ENCODE data around the gene BCR. TPM values are rescaled to one million over a fixed set of nuclear protein-coding genes. Genes with fewer than 3 reads are reported as not detected.
A peak's percentile ranks its signal among the peaks of the same experiment; 100 is the strongest.

The BCR gene
- total and polyA plus RNA-seq, 2 of the 13 experiments (the other 11 are each of a cell fraction or from before 2014, with no cell fraction given), result 19.9 to 33.6 TPM

GRCh38 chr22:23215294-23216241 lies 35.3 kb downstream of the BCR start:
- H3K4me2 ChIP-seq (ENCODE audit: low read depth, low read length), result peak overlapping the region; percentile 75; the same call in 1 of the 2 replicates
- H3K27ac ChIP-seq (ENCODE audit: extremely low read length, insufficient read depth, low read length), result peak overlapping the region; percentile 73
- H3K79me2 ChIP-seq (ENCODE audit: insufficient read depth, low read length), result peaks cover 85% of the 10 kb centered on the region
- H3K9me3 ChIP-seq (ENCODE audit: low read length), result no peaks in the 10 kb centered on the region
- peaks cover 41% of the 10 kb centered on the region for H4K20me1 ChIP-seq (ENCODE audit: insufficient read depth, low read length)
- no peak overlapping the region for H3K4me3 ChIP-seq (replicated peaks in 1 of 3; ENCODE audit: insufficient read depth in 1 of 3, low read depth in 2 of 3, low read length in 3 of 3)
- CTCF ChIA-PET (ENCODE audit: low intra/inter-chr PET ratio, low total read pairs), result no interaction called here
- WGBS (ENCODE audit: low lambda C conversion rate), result 94% methylated on average over 9 of the region's 12 CpGs
- no peaks in the 10 kb centered on the region for H3K27me3 ChIP-seq (ENCODE audit: control insufficient read depth in 1 of 2, insufficient read depth in 2 of 2, low read length in 2 of 2)
- FAIRE-seq (no peak), DNase-seq (ENCODE audit: low spot score) (no peak), ATAC-seq (no peak)
- no peak overlapping the region for H3K9ac ChIP-seq (ENCODE audit: insufficient read depth, low read depth, low read length)
- POLR2A ChIA-PET, result no interaction called here
- peaks cover 58% of the 10 kb centered on the region for H3K4me1 ChIP-seq (ENCODE audit: insufficient read depth, low read length)
- BruUV-seq (replicated peaks), result no TSS peak
- peaks cover 1 to 11% of the 10 kb centered on the region in 2 experiments; a peak in 3 of 5 replicates for H3K36me3 ChIP-seq (replicated peaks in 1 of 2; ENCODE audit: control insufficient read depth in 1 of 2, insufficient read depth in 2 of 2, low read length in 2 of 2)
- TF ChIP-seq ZBTB33 (CRISPR knock-in tag; IDR thresholded peaks at IDR 0.05) (peak; percentile 69), KDM6A (CRISPR knock-in tag; IDR thresholded peaks at IDR 0.05; ENCODE audit: low read depth) (no peak)
- H2AFZ ChIP-seq (ENCODE audit: low read length), result no peak overlapping the region
- in situ Hi-C loops (cut with HindIII; ENCODE audit: extremely low pct_ligation_motif_present, low pct_unique_long_range_greater_than_20kb) (loop anchor here (5.0 kb wide), 1 partner anchor 33 kb away; the partner anchor contains the start of gene BCR), intact Hi-C loops (cut with micrococcal nuclease; ENCODE audit: unreplicated experiment) (loop anchor here (2.0 to 5.0 kb wide), 2 partner anchors 35 to 37 kb away; partner anchors contain the start of gene BCR)
